Measurements from ENCODE around the gene FSTL4.

Gene FSTL4

GRCh38 chr5:133250527-133250926 lies 361.8 kb downstream of the FSTL4 start:
- no peak for DNase-seq (ENCODE audit: extremely low read depth in 1 of 2, low read depth in 1 of 2)

GRCh38 chr5:133249593-133249992 lies 362.7 kb downstream of the FSTL4 start:
- DNase-seq (ENCODE audit: extremely low read depth in 1 of 2, low read depth in 1 of 2), result no peak

DNA sequence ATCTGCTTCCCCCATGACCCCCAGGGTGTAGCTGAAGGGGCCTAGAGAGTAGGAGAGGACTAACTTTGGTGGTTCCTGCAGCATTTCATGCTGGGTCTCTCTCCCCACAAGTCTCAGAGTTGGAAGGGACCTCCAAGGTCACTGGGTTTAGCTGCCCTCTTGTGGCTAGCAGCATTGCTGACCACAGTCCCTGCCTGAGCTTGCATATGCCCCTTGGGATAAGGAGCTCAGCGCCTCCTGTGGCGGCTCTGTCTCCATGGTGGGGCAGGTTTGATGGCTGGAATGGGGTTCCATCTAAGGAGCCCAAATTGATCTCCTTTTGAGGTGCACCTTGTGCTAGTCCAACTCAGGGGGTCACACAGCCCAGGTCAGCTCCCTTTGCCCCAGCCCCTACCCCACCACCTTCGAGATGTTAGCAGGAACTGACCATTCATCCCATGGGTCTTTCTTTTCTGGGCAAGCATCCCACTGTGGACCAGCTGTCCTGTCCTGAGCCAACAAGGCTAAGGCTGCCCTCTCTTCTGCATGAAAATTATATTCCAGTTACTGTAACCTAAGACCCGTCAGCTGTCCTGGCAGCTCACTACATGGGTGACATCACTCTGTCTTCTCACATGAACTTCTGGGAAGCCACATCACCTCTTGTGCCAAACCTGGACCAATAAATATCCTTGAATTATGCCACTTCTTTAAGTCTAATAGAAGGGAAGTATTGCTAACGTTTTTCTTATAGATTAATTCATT lies 364.3 kb downstream of the FSTL4 start:
- DNase-seq (ENCODE audit: extremely low read depth in 1 of 2, low read depth in 1 of 2), result no peak

DNA sequence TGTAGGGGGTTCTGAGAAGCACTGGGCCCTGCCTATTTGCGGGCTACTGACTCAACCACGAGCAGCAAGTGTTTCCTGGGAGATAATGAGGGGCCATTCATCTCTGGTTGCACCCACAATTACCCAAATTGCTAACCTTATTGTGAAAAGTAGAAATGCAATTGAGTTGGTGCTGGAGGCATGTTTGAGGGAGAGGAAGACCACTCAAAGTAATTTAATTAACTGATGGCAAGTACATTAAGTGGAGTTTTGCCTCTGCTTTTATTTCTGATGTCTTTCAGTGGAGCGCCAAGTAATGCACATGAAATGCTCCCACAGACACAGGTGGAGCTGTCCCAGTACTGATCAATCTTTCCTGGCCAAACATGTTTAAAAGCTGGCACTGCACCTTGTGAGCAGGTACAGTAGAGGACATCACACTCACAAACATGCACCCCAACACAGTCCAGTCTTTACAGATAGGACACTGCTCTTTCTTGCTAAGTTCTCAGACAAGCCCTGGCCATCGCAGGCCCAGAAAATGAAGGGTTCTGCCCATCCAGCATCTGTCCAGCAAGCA lies 365.1 kb downstream of the FSTL4 start:
- no peak for DNase-seq (ENCODE audit: extremely low read depth in 1 of 2, low read depth in 1 of 2)

DNA sequence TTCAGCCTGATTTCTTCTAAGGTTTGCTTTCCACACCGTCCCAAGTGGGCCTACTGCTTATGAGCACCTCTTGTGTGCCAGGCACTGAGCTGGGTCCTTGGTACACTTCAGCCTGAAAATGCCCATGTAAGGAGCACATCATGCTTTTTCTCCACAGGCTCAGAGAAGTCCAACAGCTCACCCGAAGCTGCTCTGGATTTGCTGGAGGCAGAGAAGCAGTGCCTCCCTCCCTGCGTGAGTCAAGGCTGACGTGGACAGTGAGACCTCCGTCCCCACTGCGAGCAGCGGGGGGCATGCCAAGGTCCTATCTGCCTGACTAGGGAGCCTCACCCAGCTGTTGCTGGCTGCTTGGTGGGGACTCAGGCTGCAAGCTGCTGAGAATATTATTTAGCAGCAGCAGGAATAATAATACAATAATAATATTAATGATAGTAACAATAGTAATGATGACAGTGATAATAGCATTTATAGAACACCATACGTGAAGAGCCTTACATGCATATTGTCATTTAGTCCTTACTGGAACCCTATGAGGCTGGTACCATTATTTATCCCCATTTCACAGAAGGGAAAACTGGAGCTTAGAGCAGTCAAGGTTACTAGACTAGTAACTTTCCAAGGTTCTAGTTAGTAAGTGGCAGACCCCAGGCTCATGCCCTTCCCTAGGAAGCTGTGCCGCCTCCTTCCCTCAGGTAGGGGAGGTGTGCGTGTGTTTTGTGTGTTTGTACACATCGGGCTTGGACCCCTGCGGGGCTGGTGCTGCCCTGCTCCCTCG lies 365.8 kb downstream of the FSTL4 start:
- DNase-seq (ENCODE audit: extremely low read depth in 1 of 2, low read depth in 1 of 2), result no peak

DNA sequence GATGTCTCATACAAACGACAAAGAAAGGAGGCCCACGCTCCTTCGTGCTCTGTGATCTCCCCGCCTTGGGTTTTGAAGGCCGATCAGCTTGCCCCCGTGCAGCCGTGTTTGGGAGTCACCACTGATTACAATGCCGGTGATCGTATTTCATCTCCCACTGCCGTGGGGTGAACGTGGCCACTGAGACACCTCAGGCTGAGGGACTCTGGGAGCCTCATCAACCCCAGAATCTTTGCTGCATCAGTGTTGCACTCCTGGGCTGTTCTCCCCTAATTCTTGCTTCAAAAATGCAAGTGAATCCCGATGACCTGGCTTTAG lies 366.3 kb downstream of the FSTL4 start:
- no peak for DNase-seq (ENCODE audit: extremely low read depth in 1 of 2, low read depth in 1 of 2)

GRCh38 chr5:133245191-133246052 lies 366.9 kb downstream of the FSTL4 start:
- DNase-seq (ENCODE audit: extremely low read depth in 1 of 2, low read depth in 1 of 2), result no peak

DNA sequence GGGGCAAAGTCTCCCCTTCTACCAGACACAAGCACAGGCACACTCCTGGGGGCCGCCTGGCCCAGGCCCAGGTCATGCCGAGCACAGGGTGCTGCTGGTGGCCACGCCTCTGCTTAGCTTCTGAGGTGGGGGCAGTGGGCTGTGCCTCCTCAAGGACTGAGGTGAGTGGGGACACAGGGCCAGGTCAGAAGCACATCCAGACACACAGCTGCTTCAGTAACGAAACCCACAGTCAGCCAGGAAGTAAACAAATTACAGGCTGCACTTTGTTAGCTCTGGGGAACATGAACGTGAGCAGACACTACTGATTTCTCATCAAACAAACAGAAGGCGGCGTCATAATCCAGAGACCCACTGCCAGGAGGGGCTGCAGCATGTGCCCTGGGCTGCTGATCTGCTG lies 368.1 kb downstream of the FSTL4 start:
- no peak for DNase-seq (ENCODE audit: extremely low read depth in 1 of 2, low read depth in 1 of 2)

- no peak for DNase-seq (ENCODE audit: extremely low read depth in 1 of 2, low read depth in 1 of 2)
Measured at GRCh38 chr5:133243196-133243595, 369.1 kb downstream of the FSTL4 start.

- no peak for DNase-seq (ENCODE audit: extremely low read depth in 1 of 2, low read depth in 1 of 2)
Measured at GRCh38 chr5:133242221-133242835, 370.0 kb downstream of the FSTL4 start.

GRCh38 chr5:133241179-133242092 lies 370.9 kb downstream of the FSTL4 start:
- DNase-seq (ENCODE audit: extremely low read depth in 1 of 2, low read depth in 1 of 2), result no peak

DNA sequence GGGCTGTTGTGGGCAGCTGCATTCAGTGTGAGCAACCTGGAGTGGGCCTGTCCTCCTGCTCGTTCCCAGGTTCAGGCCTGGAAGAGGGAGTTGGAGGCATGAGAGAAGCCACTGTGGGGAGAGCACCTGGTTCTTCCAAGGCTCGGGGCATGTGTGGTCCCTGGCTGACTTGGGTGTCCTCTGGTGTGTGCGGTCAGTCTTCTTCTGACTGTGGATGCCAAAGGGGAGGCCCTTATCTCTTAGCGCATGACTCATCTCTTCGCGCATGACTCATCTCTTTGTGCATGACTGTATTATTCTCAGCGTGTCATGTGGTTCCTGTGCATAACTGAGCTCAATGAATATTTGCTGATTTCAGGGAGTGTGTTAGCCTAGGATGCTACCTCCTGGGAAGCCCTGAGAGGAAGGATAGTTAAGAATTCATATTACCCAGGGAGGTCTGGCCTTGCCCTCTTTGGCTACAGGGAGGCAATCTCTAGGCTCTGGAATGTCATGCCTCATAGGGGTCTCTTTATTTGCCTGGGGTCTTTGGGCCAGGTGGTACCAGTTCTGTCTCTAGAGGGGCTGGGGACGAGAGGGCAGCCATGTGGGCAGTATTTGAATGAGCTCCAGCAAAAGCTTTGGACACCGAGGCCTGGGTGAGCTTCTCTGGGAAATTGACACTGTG lies 371.8 kb downstream of the FSTL4 start:
- no peak for DNase-seq (ENCODE audit: extremely low read depth in 1 of 2, low read depth in 1 of 2)

- DNase-seq (ENCODE audit: extremely low read depth in 1 of 2, low read depth in 1 of 2), result no peak
Measured at GRCh38 chr5:133238426-133239205, 373.7 kb downstream of the FSTL4 start.

DNA sequence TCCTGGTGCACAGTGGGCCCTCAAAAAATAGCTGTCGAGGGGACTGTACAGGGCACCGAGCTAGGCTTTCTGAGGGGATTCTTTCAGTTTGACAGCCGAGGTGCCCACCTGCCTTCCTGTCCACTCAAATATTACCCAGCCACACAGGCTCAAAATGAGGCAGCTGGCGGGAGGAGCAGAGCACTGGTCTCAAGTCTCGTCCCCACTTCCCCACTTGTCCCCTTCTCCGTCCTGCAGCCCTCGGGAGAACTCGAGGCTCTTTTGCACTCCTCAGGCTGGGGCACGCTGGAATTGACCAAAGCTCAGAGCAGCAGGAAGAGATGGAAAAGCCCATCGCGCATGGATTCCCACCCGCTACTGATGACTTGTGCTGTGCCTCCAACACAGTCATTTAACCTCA lies 375.4 kb downstream of the FSTL4 start:
- no peak for DNase-seq (ENCODE audit: extremely low read depth in 1 of 2, low read depth in 1 of 2)

- no peak for DNase-seq (ENCODE audit: extremely low read depth in 1 of 2, low read depth in 1 of 2)
Measured at GRCh38 chr5:133236541-133236951, 375.8 kb downstream of the FSTL4 start.

DNA sequence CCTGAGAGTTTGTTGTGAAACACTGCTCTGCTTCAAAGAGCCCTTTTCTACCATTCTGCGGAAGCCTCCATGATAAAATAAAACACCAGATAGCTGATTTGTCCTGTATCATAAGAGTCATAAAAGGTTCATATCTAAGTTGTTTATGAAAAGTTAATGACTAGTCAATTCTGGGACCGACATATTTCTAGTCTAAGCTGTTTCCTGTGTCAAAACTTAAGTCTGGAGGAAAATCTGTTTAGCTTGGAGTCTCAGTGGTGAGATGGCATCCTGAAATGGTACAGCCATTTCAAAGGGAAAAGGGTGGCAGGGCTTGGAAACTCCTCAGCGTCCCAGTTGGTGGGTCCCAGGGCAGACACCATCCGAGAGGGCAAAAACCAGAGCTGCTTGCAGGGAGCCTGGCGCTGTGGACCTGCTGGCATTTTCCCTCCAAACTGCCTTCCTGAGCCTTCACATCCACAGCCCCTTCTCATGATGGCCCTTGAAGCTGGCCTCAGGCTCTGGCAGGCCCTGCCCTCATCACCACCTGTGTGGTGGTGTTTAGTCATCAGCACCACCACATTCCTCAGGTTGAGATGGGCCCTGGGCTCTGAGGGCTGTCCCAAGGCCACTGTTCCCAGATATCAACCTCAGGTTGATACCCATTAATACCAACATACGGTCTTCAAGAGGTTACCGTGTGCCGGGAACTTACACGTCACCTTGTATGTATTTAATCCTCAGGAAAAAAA lies 376.5 kb downstream of the FSTL4 start:
- DNase-seq (ENCODE audit: extremely low read depth in 1 of 2, low read depth in 1 of 2), result no peak

DNA sequence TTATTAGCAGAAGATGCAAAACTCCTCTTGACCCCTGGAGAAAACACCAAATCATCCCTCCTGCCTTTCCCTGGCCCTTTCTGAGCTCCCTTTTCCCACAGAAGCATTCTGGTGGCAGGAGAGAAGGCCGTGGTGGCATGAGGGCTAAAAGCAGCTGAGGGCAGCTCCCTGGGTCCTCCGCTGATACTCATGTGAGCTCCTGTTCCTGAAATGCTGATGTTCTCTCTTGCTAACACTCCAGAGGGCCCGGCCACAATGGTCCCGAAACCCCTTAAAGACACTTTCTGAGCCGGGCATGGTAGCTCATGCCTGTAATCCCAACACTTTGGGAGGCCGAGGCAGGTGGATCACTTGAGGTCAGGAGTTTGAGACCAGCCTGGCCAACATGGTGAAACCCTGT lies 377.4 kb downstream of the FSTL4 start:
- no peak for DNase-seq (ENCODE audit: extremely low read depth in 1 of 2, low read depth in 1 of 2)

DNA sequence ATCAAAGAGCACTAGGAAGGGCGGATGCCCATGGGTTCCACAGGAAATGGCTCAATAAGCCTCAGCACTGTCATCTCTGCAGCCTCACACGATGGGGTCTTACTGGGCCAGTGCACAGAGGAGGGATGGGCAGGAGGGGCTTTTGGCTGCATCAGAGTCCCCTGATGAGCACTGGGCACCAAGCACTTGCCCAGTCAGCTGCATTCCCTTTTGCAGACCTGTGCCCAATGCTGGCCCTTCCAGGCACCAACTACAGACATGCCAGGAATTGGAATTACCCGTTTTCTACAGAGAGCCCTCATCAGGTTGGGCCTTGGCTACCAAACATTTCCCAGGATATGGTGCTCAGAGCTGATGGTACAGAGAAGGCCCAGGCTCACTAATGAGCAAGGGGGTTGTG lies 378.1 kb downstream of the FSTL4 start:
- DNase-seq (ENCODE audit: extremely low read depth in 1 of 2, low read depth in 1 of 2), result no peak

Data from activated CD8-positive, alpha-beta memory T cell treated with anti-CD3 and anti-CD28 coated beads for 1 hour (primary cell).